ENCODE measurements around the gene SUMO3.

The SUMO3 gene

DNA sequence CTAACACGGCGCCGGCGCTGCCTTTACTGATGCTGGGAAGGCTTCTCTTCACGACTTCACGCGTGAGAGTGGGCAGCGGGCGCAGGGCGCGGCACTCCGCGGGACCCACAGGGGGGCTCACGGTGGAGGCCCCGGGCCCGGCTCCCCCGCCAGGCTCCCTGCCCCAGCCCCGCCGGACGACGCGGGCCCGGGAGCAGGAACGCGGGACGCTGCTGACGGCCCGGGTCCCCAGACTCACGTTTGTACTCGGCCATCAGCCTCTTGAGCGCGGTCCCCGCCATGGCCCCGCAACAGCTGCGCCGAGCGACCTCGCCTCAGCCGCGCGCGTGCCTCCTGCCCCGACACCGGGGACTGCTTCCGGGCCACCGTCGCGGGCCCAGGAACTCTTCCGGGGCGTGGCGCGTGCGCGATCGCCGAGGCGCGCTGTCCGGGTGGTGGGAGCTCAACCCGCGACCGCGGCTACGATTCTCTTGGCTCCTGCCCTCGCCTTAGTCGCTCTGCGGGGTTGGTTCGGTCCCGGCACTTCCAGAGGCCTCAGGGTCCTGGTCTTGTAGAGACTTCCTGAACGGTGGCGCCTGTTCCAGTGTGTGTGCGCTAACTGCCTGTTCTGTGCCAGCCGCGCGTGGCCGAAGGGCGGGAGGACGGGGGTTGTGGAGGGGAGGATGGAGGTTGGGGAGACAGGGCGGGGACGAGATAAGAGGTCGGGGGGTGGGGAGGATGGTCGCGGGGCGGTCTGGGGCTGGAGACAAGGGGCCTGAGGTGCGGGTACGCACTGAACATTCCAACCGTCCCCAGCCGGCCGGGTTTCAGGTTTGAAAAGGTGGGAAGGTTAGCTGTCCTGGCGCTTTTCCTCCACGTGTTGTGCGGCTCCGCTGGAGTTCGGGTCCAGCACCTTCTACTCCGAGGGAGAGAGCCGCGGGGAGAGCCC, 16.1 kb downstream of the SUMO3 start, which contains the start of gene UBE2G2:
UBE2G2 (minus strand) TSS at position 353 of the 928 bp plus-strand sequence; CDS start at position 281, 72 bp downstream.
- peak; percentile 66 for DNase-seq

DNA sequence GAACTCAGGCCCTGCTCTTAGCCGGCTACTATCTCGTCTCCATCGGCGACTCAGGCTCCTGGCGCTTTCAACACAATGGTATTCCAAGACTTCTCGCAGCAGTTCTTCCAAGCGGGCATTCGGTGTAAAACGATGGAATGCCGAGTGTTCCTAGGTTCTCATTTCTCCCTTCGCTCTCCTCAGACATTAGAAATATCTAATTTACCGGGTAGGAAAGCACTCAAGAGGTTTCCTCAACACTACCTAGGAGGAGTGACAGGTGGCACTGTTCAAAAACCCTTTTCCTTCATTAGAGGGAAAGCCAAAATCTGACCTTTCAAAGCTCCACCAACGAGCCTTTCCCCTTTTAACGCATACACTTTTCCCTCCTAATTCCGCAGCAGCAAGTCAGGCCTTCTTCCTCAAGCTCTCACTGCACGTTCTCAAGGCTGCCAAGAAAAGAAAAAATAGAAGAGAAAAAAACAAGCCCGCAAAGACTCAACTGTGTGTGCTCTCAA, 16.8 kb downstream of the SUMO3 start:
- peak; percentile 40 for DNase-seq

DNA sequence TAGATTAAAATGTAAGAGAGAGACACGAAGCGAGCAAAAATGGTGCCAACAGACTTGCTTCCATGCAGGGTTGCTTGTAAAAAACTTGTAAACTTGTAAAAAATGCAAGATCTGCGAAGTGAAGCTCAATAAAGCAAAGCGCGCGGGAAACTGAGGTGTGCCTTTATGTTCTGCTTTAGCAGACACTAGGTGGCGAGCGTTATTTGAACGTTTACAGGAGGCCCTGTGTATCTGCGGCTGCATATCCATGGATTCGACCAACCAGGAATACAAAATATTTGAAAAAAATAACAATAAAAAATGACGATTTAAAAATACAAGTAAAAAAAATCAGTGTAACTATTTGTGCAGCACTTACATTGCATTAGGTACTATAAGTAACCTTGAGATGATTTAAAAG, 17.8 kb downstream of the SUMO3 start:
- DNase-seq, result peak; percentile 18

DNA sequence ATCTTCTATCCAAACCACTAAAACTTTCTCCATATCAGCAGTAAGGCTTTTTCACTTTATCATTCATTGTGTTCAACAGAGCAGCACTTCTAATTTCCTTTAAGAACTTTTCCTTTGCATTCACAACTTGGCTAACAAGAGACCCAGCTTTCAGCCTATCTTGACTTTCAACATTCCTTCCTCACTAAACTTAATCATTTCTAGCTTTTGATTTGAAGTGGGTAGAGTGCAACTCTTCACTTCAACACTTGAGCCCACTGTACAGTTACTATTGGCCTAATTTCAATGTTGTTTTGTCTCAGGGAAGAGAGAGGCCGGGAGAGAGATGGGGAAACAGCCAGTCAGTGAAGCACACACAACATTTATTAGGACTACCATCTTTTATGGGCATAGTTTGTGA, 18.2 kb downstream of the SUMO3 start:
- DNase-seq, result no peak

DNA sequence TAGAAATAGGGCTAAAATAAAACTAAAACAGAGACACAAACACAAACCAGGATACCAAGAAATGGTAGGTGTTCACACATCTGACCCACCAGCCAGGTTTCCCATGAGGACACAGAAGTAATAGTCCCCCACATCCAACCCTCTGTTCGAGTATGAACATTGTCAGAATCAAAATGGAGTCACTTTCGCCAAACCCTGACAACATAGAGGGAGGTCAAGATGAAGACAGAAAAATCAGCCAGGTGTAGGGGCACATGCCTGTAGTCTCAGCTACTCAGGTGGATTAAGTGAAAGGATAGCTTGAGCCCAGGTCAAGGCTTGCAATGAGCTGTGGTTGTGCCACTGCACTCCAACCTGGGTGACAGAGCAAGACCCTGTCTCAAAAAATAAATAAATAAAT, 20.1 kb downstream of the SUMO3 start:
- no peak for DNase-seq

DNA sequence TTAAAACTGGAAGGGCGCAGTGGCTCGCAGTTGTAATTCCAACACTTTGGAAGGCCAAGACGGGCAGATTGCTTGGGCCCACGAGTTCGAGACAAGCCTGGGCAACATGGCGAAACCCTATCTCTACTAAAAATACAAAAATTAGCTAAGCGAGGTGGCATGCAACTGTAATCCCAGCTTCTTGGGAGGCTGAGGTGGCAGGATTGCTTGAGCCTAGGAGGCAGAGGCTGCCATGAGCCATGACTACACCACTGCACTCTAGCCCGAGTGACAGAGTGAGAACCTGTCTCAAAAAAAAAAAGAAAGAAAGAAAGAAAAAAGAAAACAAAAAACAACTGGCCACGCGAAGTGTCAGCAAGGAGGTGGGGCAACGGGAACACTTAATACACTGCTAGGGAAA, 22.5 kb downstream of the SUMO3 start:
- DNase-seq, result no peak

DNA sequence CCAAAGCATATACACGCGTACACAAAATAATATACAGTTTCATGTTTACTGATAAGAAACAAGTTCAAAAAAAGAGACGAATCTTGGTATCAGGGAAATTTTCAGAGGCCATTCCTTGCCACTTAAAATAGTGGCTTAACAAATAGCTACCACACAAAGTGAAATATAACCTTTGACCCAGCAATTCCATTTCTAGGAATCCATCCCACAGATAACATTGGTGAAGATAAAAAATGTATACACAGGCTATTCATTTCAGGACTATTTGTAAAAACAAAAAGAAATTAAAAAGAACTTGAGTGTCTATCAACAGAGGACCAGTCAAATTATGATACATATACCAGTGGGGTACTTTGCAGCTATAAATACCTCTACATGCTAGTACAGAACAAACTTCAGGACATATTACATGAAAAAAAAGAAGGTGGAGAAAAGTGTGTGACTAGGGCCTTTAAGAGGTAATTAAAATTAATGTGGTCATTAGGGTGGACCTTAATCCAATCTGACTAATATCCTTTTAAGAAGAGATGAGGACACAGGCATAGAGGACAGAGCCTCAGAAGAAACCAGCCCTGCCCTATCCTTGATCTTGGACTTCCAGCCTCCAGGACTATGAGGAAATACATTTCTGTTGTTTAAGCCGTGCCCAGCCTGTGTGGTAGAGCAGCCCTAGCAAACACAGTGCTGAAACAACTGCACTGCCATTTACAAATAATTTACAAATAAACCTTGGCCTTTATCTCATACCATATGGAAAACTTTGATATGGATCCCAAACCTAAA, 24.1 kb downstream of the SUMO3 start:
- DNase-seq, result no peak

DNA sequence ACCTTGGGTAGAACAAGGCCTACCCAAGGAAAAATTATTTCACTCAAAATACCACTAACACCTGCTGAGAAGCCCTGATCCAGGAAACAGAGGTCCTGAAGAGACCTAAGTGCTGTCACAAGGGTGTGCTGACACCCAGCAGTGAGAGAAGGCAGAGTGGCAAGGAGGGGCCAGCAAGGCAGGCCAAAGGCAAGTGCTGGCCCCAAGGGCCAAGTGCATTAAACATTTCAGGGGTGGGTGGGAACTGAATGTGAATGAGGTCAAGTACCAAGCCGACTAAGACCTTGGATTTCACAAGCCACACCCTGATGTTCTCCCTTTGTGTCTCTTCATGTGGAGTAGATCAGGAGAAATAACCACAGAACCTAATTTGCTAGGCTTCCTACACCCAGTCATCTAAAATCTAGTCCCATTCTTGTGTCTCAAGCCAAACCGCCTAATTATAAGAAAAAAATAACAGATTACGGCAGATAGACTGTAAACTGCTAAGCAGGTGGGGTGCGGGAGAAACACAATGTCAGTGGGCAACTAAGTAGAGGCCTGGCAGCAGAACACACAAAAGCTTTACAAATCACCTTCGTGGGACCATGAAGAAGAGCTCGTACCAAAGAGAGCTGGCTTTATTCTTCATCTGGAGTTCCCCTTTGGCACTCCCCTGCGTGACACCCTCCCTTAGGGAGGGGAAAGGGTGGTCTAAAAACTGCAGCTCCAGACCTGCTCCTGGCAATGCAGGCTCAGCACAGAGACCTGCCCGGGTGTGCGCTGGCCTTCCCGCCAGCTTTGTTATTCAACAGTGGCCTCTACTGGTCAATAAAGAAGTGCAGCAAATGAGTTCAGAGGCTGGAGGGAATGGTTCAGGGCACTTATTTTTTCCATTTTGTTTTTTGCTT, 24.9 kb downstream of the SUMO3 start:
- DNase-seq, result peak; percentile 55

DNA sequence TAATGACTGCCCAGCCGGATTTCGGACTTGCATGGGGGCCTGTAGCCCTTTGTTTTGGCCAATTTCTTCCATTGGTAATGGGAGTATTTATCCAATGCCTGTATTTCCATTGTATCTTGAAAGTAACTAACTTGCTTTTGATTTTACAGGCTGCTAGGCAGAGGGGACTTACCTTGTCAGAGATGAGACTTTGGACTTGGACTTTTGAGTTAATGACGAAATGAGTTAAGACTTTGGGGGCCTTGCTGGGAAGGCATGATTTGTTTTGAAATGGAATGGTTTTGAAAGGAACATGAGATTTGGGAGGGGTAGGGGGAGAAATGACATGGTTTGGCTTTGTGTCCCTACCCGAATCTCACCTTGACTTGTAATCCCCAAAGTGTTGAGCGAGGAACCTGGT, 25.9 kb downstream of the SUMO3 start:
- no peak for DNase-seq

DNA sequence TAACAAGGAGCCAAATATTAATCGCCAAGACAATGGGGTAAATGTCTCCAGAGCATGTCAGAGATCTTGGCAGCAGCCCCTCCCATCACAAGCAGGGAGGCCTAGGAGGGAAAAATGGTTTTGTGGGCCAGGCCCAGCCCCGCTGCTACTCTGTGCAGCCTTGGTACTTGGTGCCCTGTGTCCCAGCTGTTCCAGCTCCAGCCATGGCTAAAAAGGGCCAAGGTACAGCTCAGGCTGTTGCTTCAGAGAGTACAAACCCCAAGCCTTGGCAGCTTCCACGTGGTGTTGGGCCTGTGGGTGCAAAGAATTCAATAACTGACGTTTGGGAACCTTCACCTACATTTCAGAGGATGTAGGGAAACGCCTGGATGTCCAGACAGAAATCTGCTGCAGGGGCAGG, 26.6 kb downstream of the SUMO3 start:
- no peak for DNase-seq

DNA sequence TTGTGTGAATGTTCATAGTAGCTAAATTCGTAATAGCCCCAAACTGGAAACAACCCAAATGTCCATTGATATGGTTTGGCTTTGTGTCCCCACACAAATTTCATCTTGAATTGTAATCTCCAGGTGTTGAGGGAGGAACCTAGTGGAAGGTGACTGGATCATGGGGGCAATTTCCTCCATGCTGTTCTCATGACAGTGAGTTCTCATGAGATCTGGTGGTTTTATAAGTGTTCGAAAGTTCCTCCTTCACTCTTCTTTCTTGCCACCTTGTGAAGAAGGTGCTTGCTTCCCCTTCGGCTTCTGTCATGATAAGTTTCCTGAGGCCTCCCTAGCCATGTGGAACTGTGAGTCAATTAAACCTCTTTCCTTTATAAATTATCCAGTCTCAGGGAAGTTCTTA, 27.5 kb downstream of the SUMO3 start:
- no peak for DNase-seq

DNA sequence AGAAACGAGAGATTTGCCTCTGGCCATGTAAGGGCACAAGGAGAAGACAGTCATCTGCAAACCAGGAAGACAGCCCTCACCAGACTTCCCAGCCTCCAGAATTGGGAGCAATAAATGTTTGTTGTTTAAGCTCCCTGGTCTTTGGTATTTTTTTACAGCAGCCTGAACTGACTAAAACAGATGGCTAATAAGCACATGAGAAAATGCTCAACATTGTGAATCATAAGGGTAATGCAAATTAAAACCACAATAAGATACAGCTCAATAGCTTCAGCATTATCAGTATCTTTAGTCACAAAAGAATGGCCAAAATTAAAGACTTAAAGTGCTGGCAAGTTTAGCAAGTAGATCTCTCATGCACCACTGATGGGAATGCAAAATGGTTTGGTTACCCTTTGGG, 28.0 kb downstream of the SUMO3 start:
- peak; percentile 41 for DNase-seq

DNA sequence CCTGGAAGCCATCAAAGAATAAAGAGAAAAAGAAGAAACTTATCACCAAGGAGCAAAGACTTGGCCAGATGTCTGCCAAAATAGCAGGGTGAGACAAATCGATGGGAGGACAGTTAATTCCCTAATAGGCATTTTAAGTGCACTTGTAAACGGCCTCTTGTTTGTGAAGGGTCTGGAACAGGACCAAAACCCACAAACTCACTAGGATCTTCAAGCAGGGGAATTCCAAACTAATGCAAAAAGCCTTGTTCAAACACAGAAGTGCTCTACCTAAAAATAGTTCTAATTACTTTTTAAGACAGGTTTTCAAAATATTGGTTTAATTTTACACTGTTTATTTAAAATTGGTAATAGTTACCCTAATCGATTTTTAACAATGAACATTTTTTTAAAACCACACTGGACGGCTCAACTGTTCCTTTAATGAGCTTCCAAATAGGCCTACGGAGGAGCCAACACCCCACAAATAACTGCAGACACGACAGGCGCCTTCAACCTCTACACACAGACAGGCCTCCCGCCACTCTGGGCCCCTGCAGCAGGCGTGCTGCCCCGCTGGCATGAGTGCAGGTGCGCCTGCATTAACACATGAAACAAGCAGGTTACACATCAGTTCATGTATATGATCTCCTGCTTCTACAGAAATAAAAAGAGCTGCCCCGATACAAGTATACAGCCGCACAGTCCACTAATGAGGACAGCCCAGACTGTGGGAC, 32.1 kb downstream of the SUMO3 start:
- no peak for DNase-seq

DNA sequence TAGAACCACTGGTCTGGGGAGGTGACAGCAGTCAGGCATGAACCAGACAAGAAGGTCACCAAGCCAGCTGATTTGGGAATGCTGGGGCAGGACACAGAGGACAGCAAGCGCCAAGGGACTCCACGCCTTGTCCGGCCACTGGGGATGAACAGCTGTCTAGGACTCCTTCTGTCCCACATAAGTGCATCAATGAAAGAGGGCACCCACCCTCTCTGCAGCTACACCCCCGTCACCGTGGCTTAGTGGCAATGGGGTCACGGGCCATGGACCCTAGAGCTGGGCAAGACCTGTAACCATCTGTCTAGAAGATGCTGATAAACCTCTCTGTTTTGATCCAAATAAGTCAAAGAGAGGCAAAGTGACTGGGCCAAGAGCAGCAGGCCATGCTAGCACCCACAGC, 33.1 kb downstream of the SUMO3 start:
- DNase-seq, result no peak

DNA sequence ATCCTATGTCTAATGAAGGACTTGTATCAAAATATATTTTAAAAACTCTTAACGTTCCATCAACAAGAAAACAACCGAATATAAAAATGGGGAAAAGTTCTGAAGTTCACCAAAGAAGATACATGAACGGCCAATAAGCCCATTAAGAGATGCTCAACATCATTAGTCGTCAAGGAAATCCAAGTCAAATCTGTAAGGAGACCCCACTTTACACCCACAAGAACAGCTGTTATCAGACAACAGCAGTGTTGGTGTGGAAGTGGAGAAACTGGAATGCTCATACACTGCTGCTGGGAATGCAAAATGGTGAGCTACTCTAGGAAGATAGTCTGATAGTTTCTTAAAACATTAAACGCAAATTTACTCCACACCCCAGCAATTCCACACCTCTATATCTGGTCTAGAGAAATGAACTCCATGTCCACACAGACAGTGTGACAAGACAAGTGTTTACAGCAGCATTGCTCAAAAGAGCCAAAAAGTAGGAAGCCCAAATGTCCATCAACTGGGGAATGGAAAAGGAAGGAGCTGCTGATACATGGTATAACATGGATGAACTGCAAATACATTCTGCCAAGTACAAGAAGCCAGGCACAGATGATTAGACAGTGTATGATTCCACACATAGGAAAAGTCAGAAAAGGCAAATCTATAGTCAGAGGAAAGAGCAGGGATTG, 34.7 kb downstream of the SUMO3 start:
- DNase-seq, result no peak

DNA sequence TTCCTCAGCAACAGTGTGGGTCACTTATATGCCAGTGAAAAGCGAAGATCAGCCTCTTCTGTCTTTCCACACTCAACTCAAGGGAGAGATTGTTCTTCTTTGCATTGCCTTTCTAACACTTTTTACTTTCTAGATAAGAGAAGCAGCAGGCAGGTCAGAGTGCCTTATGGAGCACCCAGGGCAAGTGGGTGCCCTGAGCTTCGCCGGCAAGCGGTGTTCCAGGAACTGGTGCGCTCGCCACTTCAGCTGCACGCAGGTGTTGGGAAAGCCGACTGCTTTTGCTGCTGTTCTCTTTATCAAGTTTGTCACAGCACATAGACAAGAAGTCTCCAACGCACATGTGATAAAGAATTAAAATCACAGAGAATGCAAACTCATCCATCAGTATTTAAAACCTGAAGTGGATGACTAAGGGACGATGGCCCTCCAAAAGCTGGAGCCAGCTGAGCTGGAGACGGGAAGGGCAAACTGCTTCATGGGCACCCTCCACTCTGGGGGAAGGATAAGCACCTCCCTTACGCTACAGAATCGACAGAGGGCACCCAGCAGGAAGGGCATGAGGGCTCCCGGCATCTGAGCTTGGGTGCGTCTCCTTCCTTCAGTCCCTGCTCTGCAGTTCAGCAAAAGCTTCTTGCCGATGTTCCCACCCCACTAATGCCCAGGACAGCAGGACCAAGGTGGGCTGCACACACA, 36.9 kb downstream of the SUMO3 start:
- DNase-seq, result no peak

DNA sequence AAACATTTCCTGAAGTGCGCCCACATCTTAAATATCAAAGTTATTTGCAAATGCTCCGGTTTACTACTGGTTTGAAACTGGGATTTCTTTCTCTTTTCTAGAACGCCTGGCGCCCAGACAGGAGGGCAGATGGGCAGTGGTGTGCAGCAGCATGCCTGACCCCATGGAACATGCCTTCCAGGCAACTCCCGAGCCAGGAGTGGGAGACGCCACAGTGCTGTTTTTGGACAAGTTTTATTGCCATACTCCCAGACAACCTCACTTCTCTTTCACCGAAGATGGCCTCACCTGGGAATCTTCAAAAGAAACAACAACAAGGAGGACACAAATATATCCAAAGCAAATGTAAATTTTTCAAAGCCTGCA, 37.7 kb downstream of the SUMO3 start:
- no peak for DNase-seq

DNA sequence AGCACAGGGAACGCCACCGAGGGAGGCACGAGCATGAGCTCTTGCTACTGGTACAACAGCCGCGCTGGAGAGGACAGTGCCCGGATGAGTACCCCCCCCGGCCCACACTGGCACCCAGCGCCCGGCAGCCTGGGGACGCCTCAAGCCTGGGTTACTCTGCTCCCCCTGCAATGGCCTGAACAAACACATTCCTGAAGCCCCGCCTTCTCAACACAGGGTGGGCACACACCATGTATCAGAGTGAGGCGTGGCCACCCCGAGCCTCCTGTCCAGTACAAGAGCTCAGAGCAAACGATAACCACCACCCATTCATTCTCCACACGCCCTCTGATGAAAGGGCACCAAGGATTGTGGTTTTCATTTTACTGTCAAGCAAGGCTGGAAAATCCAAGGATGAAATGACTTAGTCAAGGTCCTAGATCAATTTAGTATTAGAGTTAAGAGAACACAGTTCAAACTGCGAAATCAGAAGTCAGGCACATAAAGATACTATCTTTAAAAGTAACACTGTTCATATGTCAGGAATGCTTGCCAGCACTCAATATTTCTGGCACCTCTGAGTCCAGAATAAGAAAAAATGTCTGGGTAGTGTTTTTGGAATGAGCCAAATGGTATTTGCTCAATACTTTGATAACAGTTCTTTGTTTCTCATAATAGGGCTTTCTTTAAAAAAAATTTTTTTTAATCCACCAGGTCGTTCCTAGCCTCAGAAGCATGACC, 38.3 kb downstream of the SUMO3 start:
- DNase-seq, result no peak

DNA sequence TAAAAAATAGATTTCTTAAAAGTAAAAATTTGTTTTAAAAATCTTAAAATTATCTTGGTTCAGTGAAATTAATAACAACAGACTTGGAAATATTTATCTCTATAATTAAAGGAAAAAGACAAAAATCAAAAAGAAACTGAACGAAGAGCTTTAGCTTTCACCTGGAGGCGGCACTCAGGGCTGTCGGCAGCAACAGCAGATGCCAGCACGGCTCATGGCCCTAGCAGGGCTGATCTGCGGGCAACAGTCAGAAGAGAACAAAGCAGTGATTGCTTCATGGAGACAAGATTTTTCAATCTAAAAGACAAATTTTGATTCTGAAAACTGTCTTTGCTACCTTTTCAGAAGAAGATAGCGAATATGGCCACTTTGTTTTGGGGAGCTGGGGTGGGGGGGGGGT, 38.9 kb downstream of the SUMO3 start:
- no peak for DNase-seq

DNA sequence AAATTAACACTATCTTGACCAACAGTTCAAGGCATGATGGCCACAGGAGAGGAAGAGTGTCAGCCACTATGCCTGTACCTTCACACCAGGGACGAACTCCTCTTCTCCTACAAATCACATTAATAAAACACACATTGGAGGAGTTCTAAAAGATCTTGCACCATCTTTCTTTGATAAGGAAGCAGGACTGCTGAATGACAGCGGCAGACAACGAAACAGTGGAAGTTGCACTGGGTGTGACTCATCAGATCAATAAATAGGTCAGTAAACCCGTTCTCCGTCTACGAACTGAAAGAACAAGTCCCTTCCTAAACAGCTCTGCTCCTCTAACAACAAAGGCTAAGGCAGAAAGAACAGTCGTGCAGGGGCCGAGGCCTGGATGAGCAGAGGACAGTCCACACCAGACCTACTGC, 39.4 kb downstream of the SUMO3 start:
- DNase-seq, result no peak

Data from HCEC 1CT (cell line).